ENCODE measurements around the gene DLG2.

- TF ChIP-seq, protein P1, sequence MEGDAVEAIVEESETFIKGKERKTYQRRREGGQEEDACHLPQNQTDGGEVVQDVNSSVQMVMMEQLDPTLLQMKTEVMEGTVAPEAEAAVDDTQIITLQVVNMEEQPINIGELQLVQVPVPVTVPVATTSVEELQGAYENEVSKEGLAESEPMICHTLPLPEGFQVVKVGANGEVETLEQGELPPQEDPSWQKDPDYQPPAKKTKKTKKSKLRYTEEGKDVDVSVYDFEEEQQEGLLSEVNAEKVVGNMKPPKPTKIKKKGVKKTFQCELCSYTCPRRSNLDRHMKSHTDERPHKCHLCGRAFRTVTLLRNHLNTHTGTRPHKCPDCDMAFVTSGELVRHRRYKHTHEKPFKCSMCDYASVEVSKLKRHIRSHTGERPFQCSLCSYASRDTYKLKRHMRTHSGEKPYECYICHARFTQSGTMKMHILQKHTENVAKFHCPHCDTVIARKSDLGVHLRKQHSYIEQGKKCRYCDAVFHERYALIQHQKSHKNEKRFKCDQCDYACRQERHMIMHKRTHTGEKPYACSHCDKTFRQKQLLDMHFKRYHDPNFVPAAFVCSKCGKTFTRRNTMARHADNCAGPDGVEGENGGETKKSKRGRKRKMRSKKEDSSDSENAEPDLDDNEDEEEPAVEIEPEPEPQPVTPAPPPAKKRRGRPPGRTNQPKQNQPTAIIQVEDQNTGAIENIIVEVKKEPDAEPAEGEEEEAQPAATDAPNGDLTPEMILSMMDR (IDR thresholded peaks at IDR 0.05), result no peak
- TF ChIP-seq POLR2A (IDR thresholded peaks at IDR 0.05), result no peak
Observed at GRCh38 chr11:84788220-84788619, 838.9 kb downstream of the DLG2 start.

All from tibial nerve (tissue), 3 donors.